Neural progenitor cell (in vitro differentiated cells): ENCODE data around the gene ARL6IP5. TPM values are rescaled to one million over a fixed set of nuclear protein-coding genes. Genes with fewer than 3 reads are reported as not detected.

Experiments used
- DNase-seq: peaks from one replicate; pipeline ENCODE4 v3.0.0-alpha.2; 2016; ENCODE audit warnings: low spot score
- H2AFZ ChIP-seq: fragments of 200-600 bp; sonication (generic); replicated peaks from 2 replicates; pipeline ENCODE4 v1.6.1; 2016; ENCODE audit warnings: antibody characterized with exemption
- H3F3A ChIP-seq: fragments of 200-600 bp; sonication (generic); 2 replicates; pipeline ENCODE4 v1.6.1; 2016; ENCODE audit warnings: antibody characterized with exemption, low read depth
- H3K27ac ChIP-seq: fragments of 200-600 bp; sonication (generic); 2 replicates; pipeline ENCODE4 v1.5.1; 2016; ENCODE audit warnings: mild to moderate bottlenecking
- H3K27me3 ChIP-seq: fragments of 200-600 bp; sonication (generic); 2 replicates; pipeline ENCODE4 v1.6.1; 2016; ENCODE audit warnings: mild to moderate bottlenecking, moderate library complexity
- H3K36me3 ChIP-seq: fragments of 200-600 bp; sonication (generic); 2 replicates; pipeline ENCODE4 v1.5.1; 2016
- H3K4me1 ChIP-seq: fragments of 200-600 bp; sonication (generic); 2 replicates; pipeline ENCODE4 v1.6.1; 2016; ENCODE audit warnings: mixed run types
- H3K4me2 ChIP-seq: fragments of 200-600 bp; sonication (generic); 2 replicates; pipeline ENCODE4 v1.6.1; 2016
- H3K4me3 ChIP-seq: fragments of 200-600 bp; sonication (generic); 2 replicates; pipeline ENCODE4 v1.5.1; 2016
- H3K79me2 ChIP-seq: fragments of 200-600 bp; sonication (generic); 2 replicates; pipeline ENCODE4 v1.6.1; 2016; ENCODE audit warnings: low read depth
- H3K9ac ChIP-seq: fragments of 200-600 bp; sonication (generic); 2 replicates; pipeline ENCODE4 v1.6.1; 2016
- H3K9me3 ChIP-seq: fragments of 200-600 bp; sonication (generic); 2 replicates; pipeline ENCODE4 v1.5.1; 2016; ENCODE audit warnings: low read depth
- H4K20me1 ChIP-seq: fragments of 200-600 bp; sonication (generic); 2 replicates; pipeline ENCODE4 v1.6.1; 2016; ENCODE audit warnings: low read depth
- H3K27ac Mint-ChIP-seq: 3 replicates; pipeline ENCODE4 v1.8.0; 2021; ENCODE audit warnings: mixed read lengths
- H3K27me3 Mint-ChIP-seq: 2 replicates; pipeline ENCODE4 v1.8.0; 2022; ENCODE audit warnings: low read depth, mild to moderate bottlenecking, inconsistent platforms, moderate library complexity, mixed read lengths; ENCODE audit not compliant: insufficient read depth
- H3K36me3 Mint-ChIP-seq: 3 replicates; pipeline ENCODE4 v1.8.0; 2021; ENCODE audit warnings: mixed read lengths
- H3K4me1 Mint-ChIP-seq: 3 replicates; pipeline ENCODE4 v1.8.0; 2021; ENCODE audit warnings: mixed read lengths
- H3K4me3 Mint-ChIP-seq: 3 replicates; pipeline ENCODE4 v1.8.0; 2021; ENCODE audit warnings: mild to moderate bottlenecking, moderate library complexity, mixed read lengths
- H3K9me3 Mint-ChIP-seq: 3 replicates; pipeline ENCODE4 v1.8.0; 2020; ENCODE audit warnings: mixed read lengths
- CTCF ChIP-seq: fragments of 200-600 bp; sonication (generic); IDR thresholded peaks from 2 replicates; pipeline ENCODE4 v1.5.1; 2017; ENCODE audit warnings: antibody characterized with exemption, mild to moderate bottlenecking
- EZH2 ChIP-seq: fragments of 200-600 bp; sonication (generic); IDR thresholded peaks from 2 replicates; pipeline ENCODE4 v1.6.1; 2017; ENCODE audit warnings: antibody characterized with exemption, mild to moderate bottlenecking, moderate library complexity
- EZH2phosphoT487 ChIP-seq: fragments of 200-600 bp; sonication (generic); IDR thresholded peaks from 2 replicates; pipeline ENCODE4 v1.6.1; 2017; ENCODE audit warnings: antibody characterized with exemption
- total RNA-seq: library from RNA; depleted of rRNA; stranded (reverse); fragments of >200 nt; gene quantifications from 2 replicates; pipeline ENCODE4 v1.2.3, GENCODE V29; 2015; ENCODE audit warnings: low replicate concordance

The ARL6IP5 gene
- total RNA-seq, 1 donor from 2014 or later: 72.4 TPM

GRCh38 chr3:69090021-69090420 is 5.3 kb downstream of the ARL6IP5 start:
- no peak for TF ChIP-seq EZH2
- no peak for TF ChIP-seq EZH2phosphoT487
- no peak for TF ChIP-seq CTCF
- peaks cover 2% of the 10 kb centered on the region for H3K36me3 Mint-ChIP-seq
- Histone ChIP-seq H3K4me2 (no peak overlapping the region), H2AFZ (no peak overlapping the region), H3K4me1 (peaks cover 18% of the 10 kb centered on the region), H3K9ac (no peak overlapping the region), H3K27ac (no peak overlapping the region), H3K4me3 (no peak overlapping the region), H3K79me2 (peaks cover 29% of the 10 kb centered on the region), H3F3A (peaks cover 6% of the 10 kb centered on the region), H3K27me3 (no peaks in the 10 kb centered on the region), H4K20me1 (peaks cover 6% of the 10 kb centered on the region), H3K36me3 (no peaks in the 10 kb centered on the region), H3K9me3 (no peaks in the 10 kb centered on the region)
- peaks cover 2% of the 10 kb centered on the region for H3K27me3 Mint-ChIP-seq
- H3K27ac Mint-ChIP-seq: no peak overlapping the region
- peaks cover 32% of the 10 kb centered on the region for H3K4me1 Mint-ChIP-seq
- no peaks in the 10 kb centered on the region for H3K9me3 Mint-ChIP-seq
- no peak overlapping the region for H3K4me3 Mint-ChIP-seq
- DNase-seq: no peak

DNA sequence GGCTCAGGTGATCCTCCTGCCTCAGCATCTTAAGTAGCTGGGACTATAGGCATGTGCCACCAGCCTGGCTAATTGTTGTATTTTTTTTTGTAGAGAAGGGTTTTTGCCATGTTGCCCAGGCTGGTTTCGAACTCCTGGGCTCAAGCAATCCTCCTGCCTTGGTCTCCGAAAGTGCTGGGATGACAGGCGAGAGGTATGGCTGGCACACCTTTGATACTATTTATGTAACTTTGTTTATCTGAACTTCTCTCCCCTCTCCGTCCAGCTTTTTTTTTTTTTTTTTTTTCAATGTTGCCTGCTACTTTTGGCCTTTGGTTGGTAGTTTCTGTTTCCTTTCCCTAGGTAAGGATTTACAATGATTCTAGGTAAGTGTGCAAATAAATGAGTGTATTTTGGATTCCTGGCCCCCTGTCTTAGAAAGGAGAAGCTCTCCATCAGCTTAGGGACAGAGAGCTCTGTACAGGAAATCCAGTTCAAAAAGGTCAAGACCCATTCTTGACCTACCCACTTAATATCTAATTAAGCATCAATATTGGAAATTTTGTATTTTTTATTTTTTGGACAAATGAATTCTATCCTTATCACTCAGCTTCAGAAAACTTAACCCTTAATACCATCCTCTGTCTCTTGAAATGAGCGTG is 6.8 kb downstream of the ARL6IP5 start:
- Mint-ChIP-seq H3K27me3 (peaks cover 2% of the 10 kb centered on the region), H3K4me1 (peaks cover 22% of the 10 kb centered on the region)

GRCh38 chr3:69092030-69092516 is 7.3 kb downstream of the ARL6IP5 start:
- no peak for TF ChIP-seq EZH2phosphoT487
- TF ChIP-seq EZH2: no peak
- no peak for TF ChIP-seq CTCF
- H2AFZ ChIP-seq: no peak overlapping the region
- H3K4me3 Mint-ChIP-seq: no peak overlapping the region
- H3K4me1 ChIP-seq: peaks cover 10% of the 10 kb centered on the region
- H3K27ac Mint-ChIP-seq: no peak overlapping the region
- H3K79me2 ChIP-seq: peaks cover 17% of the 10 kb centered on the region
- peak overlapping the region; percentile 59 for H3K4me2 ChIP-seq
- H3K27ac ChIP-seq: peak overlapping the region; percentile 60
- no peaks in the 10 kb centered on the region for H3K27me3 ChIP-seq
- no peaks in the 10 kb centered on the region for H3F3A ChIP-seq
- peak; percentile 46 for DNase-seq
- H3K4me3 ChIP-seq: no peak overlapping the region
- no peaks in the 10 kb centered on the region for H3K9me3 Mint-ChIP-seq
- H3K4me1 Mint-ChIP-seq: peaks cover 22% of the 10 kb centered on the region
- H3K27me3 Mint-ChIP-seq: peaks cover 2% of the 10 kb centered on the region
- no peaks in the 10 kb centered on the region for H3K36me3 ChIP-seq
- peaks cover 2% of the 10 kb centered on the region for H3K36me3 Mint-ChIP-seq
- peaks cover 6% of the 10 kb centered on the region for H4K20me1 ChIP-seq
- H3K9ac ChIP-seq: no peak overlapping the region
- H3K9me3 ChIP-seq: no peaks in the 10 kb centered on the region

More for the DNA sequence above, 6.8 kb downstream of the ARL6IP5 start:
- Histone ChIP-seq H3K27ac (peak overlapping the region; percentile 60), H3K27me3 (no peaks in the 10 kb centered on the region), H3K4me1 (peaks cover 10% of the 10 kb centered on the region), H3K9me3 (no peaks in the 10 kb centered on the region), H3K4me3 (no peak overlapping the region), H3K9ac (no peak overlapping the region), H3K4me2 (peak overlapping the region; percentile 59), H4K20me1 (peaks cover 6% of the 10 kb centered on the region), H3K36me3 (no peaks in the 10 kb centered on the region), H3K79me2 (peaks cover 19% of the 10 kb centered on the region), H3F3A (no peaks in the 10 kb centered on the region), H2AFZ (no peak overlapping the region)
- no peak for TF ChIP-seq EZH2phosphoT487
- TF ChIP-seq EZH2: no peak
- no peak for TF ChIP-seq CTCF
- no peak overlapping the region for H3K27ac Mint-ChIP-seq
- H3K9me3 Mint-ChIP-seq: no peaks in the 10 kb centered on the region
- peaks cover 2% of the 10 kb centered on the region for H3K36me3 Mint-ChIP-seq
- DNase-seq: no peak
- no peak overlapping the region for H3K4me3 Mint-ChIP-seq
